Testis (tissue), 3 donors: ENCODE measurements around the gene ERBB4. TPM values are rescaled to one million over a fixed set of nuclear protein-coding genes. Genes with fewer than 3 reads are reported as not detected.

Source experiments
- DNase-seq: peaks from one replicate; pipeline ENCODE4 v3.0.0-alpha.2; 2019
- H3K27ac ChIP-seq, 2 donors: fragments of 200-600 bp; sonication (generic); one replicate each; pipeline ENCODE4 v1.5.1; 2019
- H3K27me3 ChIP-seq: fragments of 200-600 bp; sonication (generic); one replicate; pipeline ENCODE4 v1.5.1; 2019
- H3K36me3 ChIP-seq: fragments of 200-600 bp; sonication (generic); one replicate; pipeline ENCODE4 v1.5.1; 2017; ENCODE audit warnings: low read depth; ENCODE audit errors: missing control alignments
- H3K4me1 ChIP-seq: fragments of 200-600 bp; sonication (generic); one replicate; pipeline ENCODE4 v1.5.1; 2019
- H3K4me3 ChIP-seq, 2 donors: fragments of 200-600 bp; sonication (generic); one replicate each; pipeline ENCODE4 v1.5.1; 2017 to 2019
- H3K9me3 ChIP-seq: fragments of 200-600 bp; sonication (generic); one replicate; pipeline ENCODE4 v1.5.1; 2017
- CTCF ChIP-seq, 3 experiments: fragments of 450-650 bp in 2 of 3; fragments of 200-600 bp in 1 of 3; sonication (generic) in 1 of 3; IDR thresholded peaks; one replicate each; pipeline ENCODE4 v1.5.1; 2016 to 2019; ENCODE audit warnings: antibody characterized with exemption in 3 of 3, mild to moderate bottlenecking in 2 of 3, moderate library complexity in 1 of 3
- POLR2A ChIP-seq: fragments of 450-650 bp; IDR thresholded peaks from one replicate; pipeline ENCODE4 v1.6.1; 2017; ENCODE audit warnings: antibody characterized with exemption, mild to moderate bottlenecking, moderate library complexity
- WGBS, 2 donors: methylation state at CpG; one replicate each; pipeline ENCODE4 v1.1.5; 2018; 5-methylcytosine and 5-hydroxymethylcytosine counted together
- intact Hi-C: fragments of 100-400 bp; cut with DNase I; formaldehyde crosslinking; loops from one replicate; pipeline ENCODE4 v1.15.1; 2023; ENCODE audit warnings: low total_unique reads
- polyA plus RNA-seq: library from polyadenylated mRNA; stranded (reverse); fragments of 350-450 nt; fragmentation: Illumina TruSeq; extraction: RNeasy Lipid Tissue Mini Kit (QIAGEN cat#74804); gene quantifications from one replicate; pipeline ENCODE4 v1.2.3, GENCODE V29; 2014; ENCODE audit warnings: low read depth, low replicate concordance; ENCODE audit not compliant: insufficient read depth
- total RNA-seq, 2 donors: library from RNA; depleted of rRNA; stranded (reverse); fragments of >200 nt; gene quantifications; one replicate each; pipeline ENCODE4 v1.2.3, GENCODE V29; 2016

The ERBB4 gene
- total and polyA plus RNA-seq, 3 donors from 2014 or later, result 6.1 to 62.7 (median 47.7) TPM

DNA sequence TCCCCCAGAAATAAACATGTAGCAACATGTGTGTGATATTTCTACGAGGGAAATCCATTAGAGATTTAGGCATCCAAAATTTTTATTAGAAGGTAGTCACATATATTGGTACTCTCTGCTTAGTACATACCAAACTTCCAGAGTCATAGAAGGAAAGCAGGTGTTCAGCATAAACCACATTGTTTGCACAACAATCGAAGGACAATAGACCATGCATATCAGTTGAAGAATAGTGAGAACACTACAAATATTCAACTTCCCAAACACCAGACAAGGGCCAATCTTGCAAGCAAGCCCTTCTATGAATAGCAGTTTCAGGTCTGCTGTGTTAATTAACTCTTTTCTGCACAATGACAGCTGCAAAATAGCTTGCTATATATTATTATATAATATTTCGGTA lies 702.2 kb downstream of the ERBB4 start:
- no peak for DNase-seq
- WGBS, 2 donors, result 50 to 52% methylated on average over 3 of the region's 3 CpGs
- Histone ChIP-seq H3K9me3 (no peaks in the 10 kb centered on the region), H3K4me3 (no peak overlapping the region), H3K27ac (no peak overlapping the region), H3K4me1 (no peaks in the 10 kb centered on the region), H3K27me3 (no peaks in the 10 kb centered on the region), H3K36me3 (no peaks in the 10 kb centered on the region)
- intact Hi-C loops, result no loop called here
- TF ChIP-seq CTCF (IDR thresholded peaks at IDR 0.05) (no peak), POLR2A (no peak)

DNA sequence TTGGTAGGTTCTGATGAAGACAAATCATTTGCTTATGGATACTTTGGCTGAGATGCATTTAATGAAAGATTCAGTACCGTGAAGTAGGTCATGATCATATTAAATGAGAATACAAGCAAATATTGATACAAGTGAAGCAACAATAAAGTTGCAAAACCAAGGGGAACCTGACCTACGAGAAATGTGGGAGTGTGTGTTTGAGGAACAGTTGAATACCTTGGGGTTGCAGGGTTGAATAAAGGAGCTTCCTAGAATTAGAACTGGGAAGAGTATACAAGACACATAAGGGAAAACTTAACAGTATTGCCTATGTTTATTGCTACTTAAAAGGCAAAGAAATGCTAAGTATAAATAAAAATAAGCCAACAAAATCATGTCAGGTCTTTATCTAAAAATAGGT lies 702.9 kb downstream of the ERBB4 start:
- Histone ChIP-seq H3K4me3 (no peak overlapping the region), H3K27me3 (no peaks in the 10 kb centered on the region), H3K36me3 (no peaks in the 10 kb centered on the region), H3K4me1 (no peaks in the 10 kb centered on the region), H3K9me3 (no peaks in the 10 kb centered on the region), H3K27ac (no peak overlapping the region)
- intact Hi-C loops, result no loop called here
- DNase-seq, result no peak
- TF ChIP-seq CTCF (IDR thresholded peaks at IDR 0.05) (no peak), POLR2A (no peak)
- 62 to 67% methylated on average over 2 of the region's 2 CpGs for WGBS, 2 donors

DNA sequence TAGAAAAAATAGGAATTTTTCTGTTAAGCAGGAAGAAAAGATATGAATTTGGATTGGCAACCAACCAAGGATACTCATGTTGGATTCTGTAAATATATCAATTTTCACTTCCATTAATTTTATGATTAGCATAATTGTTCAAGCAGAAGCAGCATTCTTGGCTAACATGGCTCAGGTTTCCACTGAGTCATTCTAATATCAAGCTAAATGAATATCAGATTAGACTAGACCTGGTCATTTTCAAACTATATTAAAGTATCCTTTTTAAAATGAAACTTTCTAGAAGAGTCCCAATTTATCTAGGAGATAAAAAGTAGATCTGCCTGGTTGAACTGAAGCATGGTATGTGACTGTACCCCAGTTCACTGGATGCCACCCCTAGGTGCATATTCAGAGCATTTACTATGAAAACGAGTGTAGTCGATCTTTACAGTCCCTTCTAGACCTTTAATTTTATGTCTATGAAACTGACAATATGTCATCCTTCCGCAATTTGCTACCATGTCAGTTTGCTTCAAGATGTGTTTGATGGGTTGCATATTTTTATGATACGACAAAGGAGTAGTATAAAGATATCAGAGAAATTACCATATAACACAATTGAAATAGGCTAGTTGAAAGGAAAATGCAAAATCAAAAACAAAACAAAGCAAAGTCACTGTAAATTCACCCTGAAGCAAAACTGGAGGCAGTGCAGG lies 704.9 kb downstream of the ERBB4 start:
- TF ChIP-seq POLR2A (no peak), CTCF (IDR thresholded peaks at IDR 0.05) (no peak)
- no peak for DNase-seq
- no peaks in the 10 kb centered on the region for H3K4me1 ChIP-seq

GRCh38 chr2:211829725-211830124 lies 708.9 kb downstream of the ERBB4 start:
- no peak for DNase-seq
- 76 to 78% methylated on average over 3 of the region's 3 CpGs for WGBS, 2 donors
- Histone ChIP-seq H3K27ac (no peak overlapping the region), H3K4me3 (no peak overlapping the region), H3K9me3 (no peaks in the 10 kb centered on the region), H3K27me3 (no peaks in the 10 kb centered on the region), H3K4me1 (no peaks in the 10 kb centered on the region), H3K36me3 (no peaks in the 10 kb centered on the region)
- intact Hi-C loops, result no loop called here
- no peak for TF ChIP-seq POLR2A
- no peak for TF ChIP-seq CTCF (IDR thresholded peaks at IDR 0.05)

More for the DNA sequence above, 704.9 kb downstream of the ERBB4 start:
- no peak overlapping the region for H3K27ac ChIP-seq
- no peaks in the 10 kb centered on the region for H3K27me3 ChIP-seq
- intact Hi-C loops, result no loop called here
- no peak overlapping the region for H3K4me3 ChIP-seq
- no peaks in the 10 kb centered on the region for H3K9me3 ChIP-seq
- WGBS, 2 donors, result 72 to 93% methylated on average over 4 of the region's 4 CpGs
- no peaks in the 10 kb centered on the region for H3K36me3 ChIP-seq

DNA sequence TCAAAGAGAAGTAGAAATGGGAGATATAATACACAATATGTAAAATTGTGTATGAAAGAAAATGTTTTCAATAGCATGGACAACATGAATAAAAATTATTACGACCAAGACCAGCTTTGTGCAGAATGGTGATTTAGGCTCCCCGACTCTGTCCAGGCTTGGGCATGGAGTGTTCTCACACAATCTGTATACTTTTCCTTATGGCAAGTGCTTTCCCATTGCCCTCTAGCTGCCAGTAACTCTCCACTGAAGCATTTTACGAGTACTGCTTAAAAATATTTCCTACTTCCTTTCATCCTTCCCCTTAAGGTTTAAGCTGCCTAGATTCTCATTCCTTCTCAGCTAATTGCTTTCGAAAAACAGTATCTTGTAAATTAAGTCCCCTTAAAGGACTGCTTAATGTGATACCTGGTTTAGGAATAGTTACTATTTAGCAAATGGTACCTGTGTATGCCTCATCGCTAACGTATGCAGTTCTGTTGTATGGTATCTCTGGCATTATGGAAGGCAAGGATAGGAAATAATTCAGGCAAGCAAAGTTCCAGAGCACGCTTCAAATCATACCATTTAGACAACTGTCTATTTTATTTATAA lies 714.6 kb downstream of the ERBB4 start:
- no peak overlapping the region for H3K4me3 ChIP-seq
- H3K27me3 ChIP-seq, result no peaks in the 10 kb centered on the region
- H3K9me3 ChIP-seq, result no peaks in the 10 kb centered on the region
- no peak overlapping the region for H3K27ac ChIP-seq
- intact Hi-C loops, result no loop called here
- H3K36me3 ChIP-seq, result no peaks in the 10 kb centered on the region
- H3K4me1 ChIP-seq, result no peaks in the 10 kb centered on the region
- TF ChIP-seq POLR2A (no peak), CTCF (IDR thresholded peaks at IDR 0.05) (no peak)
- no peak for DNase-seq
- 77 to 88% methylated on average over 7 of the region's 7 CpGs for WGBS, 2 donors
